ENCODE data around the gene METTL15.

METTL15 gene

GRCh38 chr11:28231475-28231874 lies 123.3 kb downstream of the METTL15 start:
- no peaks in the 10 kb centered on the region for H3K4me1 ChIP-seq (ENCODE audit: control insufficient read depth in 1 of 2, insufficient read depth in 2 of 2, low read length in 2 of 2)
- no peaks in the 10 kb centered on the region for H3K27me3 ChIP-seq (ENCODE audit: control insufficient read depth in 1 of 2, insufficient read depth in 2 of 2, low read length in 2 of 2)
- no peak overlapping the region for H3K9ac ChIP-seq (ENCODE audit: low read depth in 1 of 2, low read length in 2 of 2)
- H3K9me3 ChIP-seq (ENCODE audit: control insufficient read depth in 1 of 2, low read length in 2 of 2): no peaks in the 10 kb centered on the region
- no peak overlapping the region for H3K4me3 ChIP-seq (ENCODE audit: low read depth in 1 of 2, low read length in 2 of 2)
- H3K36me3 ChIP-seq (ENCODE audit: control insufficient read depth in 1 of 2, insufficient read depth in 2 of 2, low read length in 2 of 2): no peaks in the 10 kb centered on the region
- H3K27ac ChIP-seq (ENCODE audit: low read depth, low read length): no peak overlapping the region

DNA sequence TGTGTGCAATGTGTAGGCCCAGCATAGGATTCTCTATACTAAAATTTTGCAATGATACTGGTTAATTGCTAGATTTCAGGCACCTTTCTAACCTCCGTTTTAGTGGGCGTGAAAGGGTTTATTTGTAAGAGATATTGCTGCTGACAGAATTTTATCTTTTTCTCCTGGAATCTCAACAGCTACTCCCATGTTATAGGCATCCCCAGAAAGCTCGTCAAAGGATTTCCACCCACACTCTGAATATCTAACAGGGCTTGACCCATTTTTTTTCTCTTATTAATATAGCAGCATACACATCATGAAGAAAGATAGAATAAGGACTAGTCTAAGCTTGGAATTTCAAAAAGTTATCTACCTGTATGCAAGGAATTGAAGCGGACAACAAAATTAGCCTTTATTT lies 124.5 kb downstream of the METTL15 start:
- no peaks in the 10 kb centered on the region for H3K36me3 ChIP-seq (ENCODE audit: control insufficient read depth in 1 of 2, insufficient read depth in 2 of 2, low read length in 2 of 2)
- no peaks in the 10 kb centered on the region for H3K4me1 ChIP-seq (ENCODE audit: control insufficient read depth in 1 of 2, insufficient read depth in 2 of 2, low read length in 2 of 2)
- no peak overlapping the region for H3K4me3 ChIP-seq (ENCODE audit: low read depth in 1 of 2, low read length in 2 of 2)
- no peaks in the 10 kb centered on the region for H3K9me3 ChIP-seq (ENCODE audit: control insufficient read depth in 1 of 2, low read length in 2 of 2)
- no peaks in the 10 kb centered on the region for H3K27me3 ChIP-seq (ENCODE audit: control insufficient read depth in 1 of 2, insufficient read depth in 2 of 2, low read length in 2 of 2)
- H3K9ac ChIP-seq (ENCODE audit: low read depth in 1 of 2, low read length in 2 of 2): no peak overlapping the region
- H3K27ac ChIP-seq (ENCODE audit: low read depth, low read length): no peak overlapping the region

DNA sequence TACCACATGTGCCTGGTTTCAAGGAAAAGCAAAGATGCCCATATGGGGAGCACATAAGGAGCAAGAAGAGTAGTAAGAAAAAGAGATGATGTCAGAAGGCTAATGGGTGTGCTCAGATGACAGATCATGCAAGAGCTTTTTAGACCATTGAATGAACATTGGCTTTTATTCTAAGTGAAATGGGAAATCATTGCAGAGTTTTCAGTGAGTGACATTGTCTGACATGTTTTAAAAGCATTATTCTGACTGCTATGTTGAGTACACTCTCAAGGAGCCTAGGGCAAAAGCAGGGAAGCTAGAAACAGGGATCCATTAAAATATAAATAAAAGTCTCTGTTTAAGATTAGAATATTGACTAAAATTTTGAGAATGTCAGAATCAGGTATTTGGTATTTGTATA lies 133.6 kb downstream of the METTL15 start:
- no peaks in the 10 kb centered on the region for H3K27me3 ChIP-seq (ENCODE audit: control insufficient read depth in 1 of 2, insufficient read depth in 2 of 2, low read length in 2 of 2)
- H3K4me3 ChIP-seq (ENCODE audit: low read depth in 1 of 2, low read length in 2 of 2): no peak overlapping the region
- no peaks in the 10 kb centered on the region for H3K4me1 ChIP-seq (ENCODE audit: control insufficient read depth in 1 of 2, insufficient read depth in 2 of 2, low read length in 2 of 2)
- H3K9me3 ChIP-seq (ENCODE audit: control insufficient read depth in 1 of 2, low read length in 2 of 2): no peaks in the 10 kb centered on the region
- H3K36me3 ChIP-seq (ENCODE audit: control insufficient read depth in 1 of 2, insufficient read depth in 2 of 2, low read length in 2 of 2): no peaks in the 10 kb centered on the region
- no peak overlapping the region for H3K9ac ChIP-seq (ENCODE audit: low read depth in 1 of 2, low read length in 2 of 2)
- H3K27ac ChIP-seq (ENCODE audit: low read depth, low read length): no peak overlapping the region

DNA sequence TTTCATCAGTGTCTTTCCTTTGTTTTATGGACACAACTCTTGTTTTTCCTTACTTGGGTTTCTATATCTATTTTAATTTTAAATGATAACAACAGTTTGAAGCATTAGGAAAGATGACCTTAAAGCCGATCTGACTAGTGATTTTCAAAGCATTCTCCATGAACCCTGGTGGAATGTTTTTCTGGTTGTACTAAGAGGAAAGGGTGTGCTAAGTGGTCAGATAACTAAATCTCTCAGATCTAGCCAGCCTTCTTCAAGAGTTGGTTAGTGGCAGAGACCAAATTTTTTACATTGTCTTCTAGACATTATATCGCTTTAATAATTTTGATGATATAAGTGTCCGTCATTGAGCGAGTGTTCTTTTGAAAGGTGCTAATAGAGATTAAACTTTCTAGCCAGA lies 134.4 kb downstream of the METTL15 start:
- Histone ChIP-seq H3K36me3 (ENCODE audit: control insufficient read depth in 1 of 2, insufficient read depth in 2 of 2, low read length in 2 of 2) (no peaks in the 10 kb centered on the region), H3K9ac (ENCODE audit: low read depth in 1 of 2, low read length in 2 of 2) (no peak overlapping the region), H3K27ac (ENCODE audit: low read depth, low read length) (no peak overlapping the region), H3K9me3 (ENCODE audit: control insufficient read depth in 1 of 2, low read length in 2 of 2) (no peaks in the 10 kb centered on the region), H3K4me1 (ENCODE audit: control insufficient read depth in 1 of 2, insufficient read depth in 2 of 2, low read length in 2 of 2) (no peaks in the 10 kb centered on the region), H3K4me3 (ENCODE audit: low read depth in 1 of 2, low read length in 2 of 2) (no peak overlapping the region), H3K27me3 (ENCODE audit: control insufficient read depth in 1 of 2, insufficient read depth in 2 of 2, low read length in 2 of 2) (no peaks in the 10 kb centered on the region)

GRCh38 chr11:28243061-28243460 lies 134.9 kb downstream of the METTL15 start:
- Histone ChIP-seq H3K27ac (ENCODE audit: low read depth, low read length) (no peak overlapping the region), H3K4me3 (ENCODE audit: low read depth in 1 of 2, low read length in 2 of 2) (no peak overlapping the region), H3K9me3 (ENCODE audit: control insufficient read depth in 1 of 2, low read length in 2 of 2) (no peaks in the 10 kb centered on the region), H3K9ac (ENCODE audit: low read depth in 1 of 2, low read length in 2 of 2) (no peak overlapping the region), H3K27me3 (ENCODE audit: control insufficient read depth in 1 of 2, insufficient read depth in 2 of 2, low read length in 2 of 2) (no peaks in the 10 kb centered on the region), H3K4me1 (ENCODE audit: control insufficient read depth in 1 of 2, insufficient read depth in 2 of 2, low read length in 2 of 2) (no peaks in the 10 kb centered on the region), H3K36me3 (ENCODE audit: control insufficient read depth in 1 of 2, insufficient read depth in 2 of 2, low read length in 2 of 2) (no peaks in the 10 kb centered on the region)

GRCh38 chr11:28243581-28243980 lies 135.4 kb downstream of the METTL15 start:
- H3K9ac ChIP-seq (ENCODE audit: low read depth in 1 of 2, low read length in 2 of 2): no peak overlapping the region
- no peak overlapping the region for H3K27ac ChIP-seq (ENCODE audit: low read depth, low read length)

GRCh38 chr11:28245131-28245530 lies 136.9 kb downstream of the METTL15 start:
- no peak overlapping the region for H3K9ac ChIP-seq (ENCODE audit: low read depth in 1 of 2, low read length in 2 of 2)
- H3K9me3 ChIP-seq (ENCODE audit: control insufficient read depth in 1 of 2, low read length in 2 of 2): no peaks in the 10 kb centered on the region
- H3K27ac ChIP-seq (ENCODE audit: low read depth, low read length): no peak overlapping the region
- no peak overlapping the region for H3K4me3 ChIP-seq (ENCODE audit: low read depth in 1 of 2, low read length in 2 of 2)
- H3K27me3 ChIP-seq (ENCODE audit: control insufficient read depth in 1 of 2, insufficient read depth in 2 of 2, low read length in 2 of 2): no peaks in the 10 kb centered on the region
- H3K4me1 ChIP-seq (ENCODE audit: control insufficient read depth in 1 of 2, insufficient read depth in 2 of 2, low read length in 2 of 2): no peaks in the 10 kb centered on the region
- H3K36me3 ChIP-seq (ENCODE audit: control insufficient read depth in 1 of 2, insufficient read depth in 2 of 2, low read length in 2 of 2): no peaks in the 10 kb centered on the region

More at GRCh38 chr11:28243581-28243980, 135.4 kb downstream of the METTL15 start:
- Histone ChIP-seq H3K9me3 (ENCODE audit: control insufficient read depth in 1 of 2, low read length in 2 of 2) (no peaks in the 10 kb centered on the region), H3K36me3 (ENCODE audit: control insufficient read depth in 1 of 2, insufficient read depth in 2 of 2, low read length in 2 of 2) (no peaks in the 10 kb centered on the region), H3K27me3 (ENCODE audit: control insufficient read depth in 1 of 2, insufficient read depth in 2 of 2, low read length in 2 of 2) (no peaks in the 10 kb centered on the region), H3K4me1 (ENCODE audit: control insufficient read depth in 1 of 2, insufficient read depth in 2 of 2, low read length in 2 of 2) (no peaks in the 10 kb centered on the region), H3K4me3 (ENCODE audit: low read depth in 1 of 2, low read length in 2 of 2) (no peak overlapping the region)

DNA sequence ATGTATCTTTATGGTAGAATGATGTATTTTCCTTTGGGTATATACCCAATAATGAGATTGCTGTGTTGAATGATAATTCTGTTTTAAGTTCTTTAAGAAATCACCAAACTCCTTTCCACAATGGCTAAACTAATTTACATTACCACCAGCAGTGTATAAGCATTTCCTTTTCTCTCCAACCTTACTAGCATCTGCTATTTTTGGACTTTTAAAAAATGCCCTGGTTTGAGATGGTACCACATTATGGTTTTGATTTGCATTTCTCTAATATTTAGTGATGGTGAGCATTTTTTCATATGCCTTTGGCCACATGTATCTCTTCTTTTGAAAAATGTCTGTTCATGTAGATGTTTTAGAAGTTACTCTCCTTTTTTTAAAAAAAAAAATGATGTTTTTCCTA lies 142.0 kb downstream of the METTL15 start:
- no peaks in the 10 kb centered on the region for H3K4me1 ChIP-seq (ENCODE audit: control insufficient read depth in 1 of 2, insufficient read depth in 2 of 2, low read length in 2 of 2)
- H3K9me3 ChIP-seq (ENCODE audit: control insufficient read depth in 1 of 2, low read length in 2 of 2): no peaks in the 10 kb centered on the region
- no peak overlapping the region for H3K27ac ChIP-seq (ENCODE audit: low read depth, low read length)
- no peaks in the 10 kb centered on the region for H3K36me3 ChIP-seq (ENCODE audit: control insufficient read depth in 1 of 2, insufficient read depth in 2 of 2, low read length in 2 of 2)
- no peaks in the 10 kb centered on the region for H3K27me3 ChIP-seq (ENCODE audit: control insufficient read depth in 1 of 2, insufficient read depth in 2 of 2, low read length in 2 of 2)
- H3K4me3 ChIP-seq (ENCODE audit: low read depth in 1 of 2, low read length in 2 of 2): no peak overlapping the region
- H3K9ac ChIP-seq (ENCODE audit: low read depth in 1 of 2, low read length in 2 of 2): no peak overlapping the region

DNA sequence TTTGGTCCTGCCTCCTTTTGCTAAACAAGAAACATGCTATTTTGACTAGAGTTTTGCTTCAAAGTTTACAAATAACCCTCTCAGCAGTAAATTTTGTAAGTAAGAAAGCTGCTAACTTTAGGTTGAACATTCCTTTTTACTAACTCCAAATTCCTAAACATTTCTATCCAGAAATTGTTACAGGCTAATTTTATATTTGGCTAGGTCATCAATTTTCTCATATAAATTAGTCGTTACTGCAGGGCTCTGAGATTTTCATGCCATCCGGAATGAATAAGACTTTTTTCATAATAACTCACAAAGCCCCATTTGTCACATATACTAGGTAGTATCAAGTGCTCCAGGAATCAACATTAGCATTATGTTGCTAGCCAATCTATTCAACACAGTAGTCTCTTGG lies 143.1 kb downstream of the METTL15 start:
- Histone ChIP-seq H3K36me3 (ENCODE audit: control insufficient read depth in 1 of 2, insufficient read depth in 2 of 2, low read length in 2 of 2) (no peaks in the 10 kb centered on the region), H3K4me1 (ENCODE audit: control insufficient read depth in 1 of 2, insufficient read depth in 2 of 2, low read length in 2 of 2) (no peaks in the 10 kb centered on the region), H3K9me3 (ENCODE audit: control insufficient read depth in 1 of 2, low read length in 2 of 2) (no peaks in the 10 kb centered on the region), H3K27me3 (ENCODE audit: control insufficient read depth in 1 of 2, insufficient read depth in 2 of 2, low read length in 2 of 2) (no peaks in the 10 kb centered on the region), H3K9ac (ENCODE audit: low read depth in 1 of 2, low read length in 2 of 2) (no peak overlapping the region), H3K27ac (ENCODE audit: low read depth, low read length) (no peak overlapping the region), H3K4me3 (ENCODE audit: low read depth in 1 of 2, low read length in 2 of 2) (no peak overlapping the region)

- Histone ChIP-seq H3K9ac (ENCODE audit: low read depth in 1 of 2, low read length in 2 of 2) (no peak overlapping the region), H3K4me1 (ENCODE audit: control insufficient read depth in 1 of 2, insufficient read depth in 2 of 2, low read length in 2 of 2) (no peaks in the 10 kb centered on the region), H3K27ac (ENCODE audit: low read depth, low read length) (no peak overlapping the region)
Measured at GRCh38 chr11:28257761-28258160, 149.6 kb downstream of the METTL15 start.

DNA sequence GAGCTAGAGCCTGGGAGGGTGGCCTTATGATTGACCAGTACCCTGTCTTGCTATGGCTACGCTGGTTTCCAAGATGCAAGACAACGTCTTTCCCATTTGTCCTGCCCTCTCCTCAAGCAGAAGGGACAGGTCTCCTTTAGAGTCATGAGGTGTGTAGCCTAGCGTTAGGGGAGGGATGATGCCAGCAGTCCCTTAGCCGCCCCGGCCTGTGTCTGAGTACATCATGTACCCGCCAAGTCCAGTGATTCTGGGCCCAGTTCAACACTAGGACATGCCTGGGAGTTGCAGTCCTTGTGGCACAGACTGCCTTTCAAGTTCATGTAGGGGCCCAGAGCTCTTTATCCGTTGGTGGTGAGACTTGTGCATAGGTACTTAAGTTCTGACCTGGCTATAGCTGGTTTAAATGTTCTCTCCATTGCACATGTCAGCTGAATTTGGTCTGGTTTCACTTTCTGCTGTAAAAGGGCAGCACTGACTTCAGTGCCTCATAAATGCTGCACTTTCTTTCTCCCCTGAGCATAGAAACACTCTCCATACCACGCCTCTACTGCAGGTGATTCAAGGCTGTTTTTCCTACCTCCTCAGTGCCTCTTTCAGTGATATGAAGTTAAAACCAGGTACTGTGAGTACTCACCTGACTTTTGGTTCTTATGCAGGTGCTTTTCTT lies 151.1 kb downstream of the METTL15 start:
- no peaks in the 10 kb centered on the region for H3K9me3 ChIP-seq (ENCODE audit: control insufficient read depth in 1 of 2, low read length in 2 of 2)

More at GRCh38 chr11:28257761-28258160, 149.6 kb downstream of the METTL15 start:
- Histone ChIP-seq H3K36me3 (ENCODE audit: control insufficient read depth in 1 of 2, insufficient read depth in 2 of 2, low read length in 2 of 2) (no peaks in the 10 kb centered on the region), H3K27me3 (ENCODE audit: control insufficient read depth in 1 of 2, insufficient read depth in 2 of 2, low read length in 2 of 2) (no peaks in the 10 kb centered on the region), H3K4me3 (ENCODE audit: low read depth in 1 of 2, low read length in 2 of 2) (no peak overlapping the region), H3K9me3 (ENCODE audit: control insufficient read depth in 1 of 2, low read length in 2 of 2) (no peaks in the 10 kb centered on the region)

More for the DNA sequence above, 151.1 kb downstream of the METTL15 start:
- Histone ChIP-seq H3K27ac (ENCODE audit: low read depth, low read length) (no peak overlapping the region), H3K4me1 (ENCODE audit: control insufficient read depth in 1 of 2, insufficient read depth in 2 of 2, low read length in 2 of 2) (no peaks in the 10 kb centered on the region), H3K9ac (ENCODE audit: low read depth in 1 of 2, low read length in 2 of 2) (no peak overlapping the region), H3K4me3 (ENCODE audit: low read depth in 1 of 2, low read length in 2 of 2) (no peak overlapping the region), H3K36me3 (ENCODE audit: control insufficient read depth in 1 of 2, insufficient read depth in 2 of 2, low read length in 2 of 2) (no peaks in the 10 kb centered on the region), H3K27me3 (ENCODE audit: control insufficient read depth in 1 of 2, insufficient read depth in 2 of 2, low read length in 2 of 2) (no peaks in the 10 kb centered on the region)
